Measurements from ENCODE around the gene B4GALNT3.

Gene B4GALNT3

DNA sequence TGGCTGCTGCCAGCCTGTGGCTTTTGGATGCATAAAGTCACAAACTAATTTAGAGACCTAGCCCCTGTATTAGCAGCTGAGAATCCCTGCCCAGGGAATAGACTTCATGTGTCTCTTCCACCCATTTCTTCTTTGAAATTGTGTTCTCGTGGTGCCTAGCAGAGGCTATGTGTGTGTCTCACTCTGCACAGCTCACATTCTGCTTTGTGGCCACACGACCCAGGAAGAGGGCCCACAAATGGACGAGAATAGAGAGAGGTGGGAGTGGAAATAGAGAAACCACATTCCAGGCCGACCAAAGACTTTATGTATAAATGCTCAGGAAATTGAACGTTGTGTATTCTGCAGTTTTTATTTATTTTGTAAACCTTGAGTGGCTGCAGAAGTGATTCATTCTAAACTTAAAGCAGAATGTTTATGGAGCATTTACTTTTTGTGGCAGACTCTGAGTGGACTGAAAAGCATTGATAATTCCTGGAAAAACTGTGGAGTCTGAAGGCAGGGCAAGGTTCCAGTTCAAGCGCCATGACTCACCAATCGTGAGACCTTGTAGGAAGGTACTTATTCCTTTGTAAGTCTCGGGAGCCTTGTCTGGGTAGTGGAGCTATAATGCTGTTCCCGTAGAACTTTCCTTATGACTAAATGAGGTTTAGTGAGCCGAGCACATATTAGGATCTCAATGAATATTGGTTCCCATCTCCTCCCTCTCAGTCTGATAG, 9.1 kb downstream of the B4GALNT3 start:
- no peak for DNase-seq

DNA sequence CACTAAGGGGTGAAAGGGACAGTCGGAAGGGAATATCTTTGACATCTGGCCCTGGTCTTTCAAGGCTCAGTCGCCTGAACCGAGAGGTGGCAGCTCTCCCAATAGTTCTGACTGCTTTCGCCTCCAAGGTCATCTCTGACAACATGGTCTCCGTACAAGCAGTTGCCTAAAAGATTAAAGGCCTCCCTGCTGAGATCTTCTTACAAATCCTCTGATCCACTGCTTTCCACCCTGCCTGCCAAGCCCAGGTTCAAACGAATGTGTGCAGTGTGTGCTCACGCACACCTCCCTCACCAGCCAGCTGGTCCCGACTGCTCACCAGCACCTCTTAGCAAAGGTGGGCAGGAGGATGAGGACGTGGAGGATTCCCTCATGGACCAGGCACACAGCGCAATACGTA, 10.4 kb downstream of the B4GALNT3 start:
- DNase-seq: no peak

DNA sequence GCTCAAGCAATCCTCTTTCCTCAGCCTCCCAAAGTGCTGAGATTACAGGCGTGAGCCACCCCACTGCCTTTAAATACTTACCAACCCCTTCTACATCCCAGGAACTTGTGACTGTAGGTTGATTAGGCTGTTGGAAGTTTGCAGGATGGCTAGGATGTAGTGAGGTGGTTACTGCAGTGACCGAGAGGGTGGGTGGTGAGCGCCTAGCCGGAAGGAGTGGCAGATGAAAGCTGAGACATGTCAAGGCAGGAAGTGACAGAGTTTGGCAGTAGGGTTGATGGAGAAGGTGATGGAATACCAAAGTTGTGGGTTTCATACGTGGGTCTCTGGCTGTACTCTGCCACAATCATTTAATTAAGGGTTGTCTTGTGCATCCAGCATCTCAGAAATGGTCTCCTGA, 13.5 kb downstream of the B4GALNT3 start:
- no peak for DNase-seq

DNA sequence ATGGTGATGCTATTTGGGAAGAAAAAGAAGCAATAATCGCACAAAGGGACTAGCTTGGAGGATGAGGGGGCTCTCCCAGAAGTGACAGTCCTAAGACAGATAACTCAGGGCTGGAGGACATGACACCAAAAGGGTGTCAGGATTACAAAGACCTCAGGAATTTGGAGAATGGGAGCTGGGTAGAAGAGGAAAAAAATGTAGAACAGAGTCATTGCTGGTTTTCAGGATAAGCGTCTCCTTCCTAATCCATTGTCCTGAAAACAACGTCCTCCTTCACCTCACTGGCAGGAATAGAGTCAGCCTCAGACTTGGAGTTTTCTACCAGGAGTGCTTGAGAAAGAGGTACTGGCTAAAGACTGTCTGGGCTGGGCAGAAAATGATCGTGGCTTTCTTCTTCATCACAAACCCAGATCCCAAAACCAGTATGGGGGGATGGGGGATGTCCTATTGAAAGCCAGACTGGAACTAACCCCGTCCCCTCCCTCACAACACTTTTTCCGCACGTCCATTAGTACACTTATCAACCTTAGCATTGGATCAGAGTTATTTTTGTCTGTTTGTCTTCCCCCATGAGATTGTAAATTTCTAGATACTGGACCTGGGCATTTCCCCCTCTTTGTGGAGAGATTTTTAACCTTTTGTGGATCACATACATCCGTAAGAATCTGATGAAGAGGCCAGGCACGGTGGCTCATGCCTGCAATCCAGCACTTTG, 14.3 kb downstream of the B4GALNT3 start:
- DNase-seq: no peak

DNA sequence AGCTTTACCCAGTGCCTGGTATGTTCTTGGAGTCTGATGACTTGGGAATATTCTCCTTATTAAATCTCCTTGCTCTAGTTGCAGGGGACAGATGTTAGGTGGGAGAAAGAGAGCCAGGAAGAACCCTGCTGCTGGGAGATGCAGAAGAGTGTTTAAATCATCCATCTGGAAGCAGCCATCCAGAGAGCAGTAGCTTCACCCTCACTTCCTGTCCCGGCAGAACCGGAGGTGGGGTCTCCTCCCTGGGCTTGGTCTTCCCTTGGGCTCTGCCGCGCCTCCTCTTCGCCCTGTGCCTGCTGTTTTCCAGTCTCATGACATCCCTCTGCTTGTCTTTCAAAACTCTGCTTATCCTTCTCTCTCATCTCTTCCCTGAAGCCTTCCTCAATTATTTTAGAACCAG, 15.5 kb downstream of the B4GALNT3 start:
- no peak for DNase-seq

DNA sequence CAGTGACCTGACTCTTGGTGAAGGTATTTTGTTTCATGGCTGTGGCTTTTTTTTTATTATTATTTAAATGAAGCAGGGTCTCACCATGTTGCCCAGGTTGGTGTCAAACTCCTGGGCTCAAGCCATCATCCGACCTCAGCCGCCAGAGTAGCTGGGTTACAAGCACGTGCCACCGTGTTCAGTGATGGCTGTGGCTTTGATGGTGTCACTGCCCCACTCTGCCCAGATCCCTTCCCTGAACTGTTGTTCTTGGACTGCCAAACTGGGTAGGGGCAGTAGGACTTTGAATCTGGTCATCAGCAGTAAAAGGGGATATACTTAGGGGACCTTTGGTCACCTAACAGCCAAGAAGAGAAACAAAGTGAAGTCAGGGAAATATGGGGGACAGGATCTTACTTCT, 19.4 kb downstream of the B4GALNT3 start:
- DNase-seq: no peak

DNA sequence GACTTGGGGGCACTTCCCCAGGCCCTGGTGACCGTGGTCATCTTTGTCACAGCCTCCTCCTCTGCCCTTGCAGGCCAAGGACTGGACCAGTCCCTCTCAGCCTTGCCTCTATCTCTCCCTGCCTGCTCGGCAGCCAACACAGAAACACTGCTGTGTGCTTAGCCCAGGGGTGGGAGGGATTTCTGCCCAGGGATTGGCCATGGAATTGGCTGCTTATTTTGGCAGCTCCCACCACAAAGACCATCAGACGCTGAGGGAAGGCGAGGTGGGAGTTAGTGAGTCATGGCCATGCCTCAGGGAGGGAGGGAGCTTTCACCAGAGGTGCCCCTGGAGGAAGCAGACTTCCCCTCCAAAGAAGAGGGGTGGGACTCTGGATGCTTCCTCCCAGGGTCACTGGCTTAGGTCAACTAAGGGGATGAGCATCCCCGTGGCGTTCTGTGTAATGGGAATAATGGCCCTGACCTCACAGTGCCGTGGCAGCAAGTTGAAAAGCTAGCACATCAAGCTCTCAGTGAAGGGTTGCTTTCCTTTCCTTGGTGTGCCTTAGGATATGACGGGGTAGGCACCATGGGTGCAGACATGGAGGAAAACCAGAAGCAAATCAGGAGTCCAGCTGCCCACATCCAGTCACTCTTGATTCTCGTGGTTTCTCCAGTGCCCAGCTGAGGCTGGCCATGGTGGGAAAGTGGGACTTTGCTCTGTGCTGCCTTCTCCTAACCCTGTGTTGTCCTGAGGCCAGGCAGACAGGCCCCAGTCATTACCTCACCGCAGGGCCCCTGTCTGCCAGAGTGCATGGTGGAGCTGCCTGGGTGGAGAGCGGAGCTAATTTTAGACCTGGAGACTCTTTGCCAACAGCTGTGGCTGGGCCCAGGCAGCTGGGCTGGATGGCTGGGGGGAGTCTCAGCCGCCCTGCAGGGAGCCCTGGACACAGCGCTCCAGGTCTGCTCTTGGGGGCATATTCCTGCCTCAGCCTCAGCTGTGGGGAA, 21.4 kb downstream of the B4GALNT3 start:
- no peak for DNase-seq

DNA sequence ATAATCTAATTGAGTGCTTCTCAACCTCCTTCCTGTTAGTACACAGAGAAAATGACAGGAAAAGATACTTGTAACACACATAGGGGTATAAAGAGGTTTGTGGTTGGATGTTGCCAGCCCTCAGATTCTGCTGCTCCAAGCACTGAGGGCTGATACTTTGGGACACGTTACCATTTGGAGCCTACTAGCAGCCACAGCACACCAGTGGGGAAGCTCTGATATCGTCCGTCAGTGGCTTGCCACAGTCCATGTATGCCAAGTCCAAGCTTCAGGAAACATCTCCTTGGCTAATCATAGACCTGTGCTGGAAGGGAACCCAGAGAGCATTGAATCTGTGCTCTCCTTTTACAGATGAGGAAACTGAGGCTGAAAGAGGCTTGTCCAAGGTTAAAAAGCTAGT, 22.3 kb downstream of the B4GALNT3 start:
- DNase-seq: no peak

DNA sequence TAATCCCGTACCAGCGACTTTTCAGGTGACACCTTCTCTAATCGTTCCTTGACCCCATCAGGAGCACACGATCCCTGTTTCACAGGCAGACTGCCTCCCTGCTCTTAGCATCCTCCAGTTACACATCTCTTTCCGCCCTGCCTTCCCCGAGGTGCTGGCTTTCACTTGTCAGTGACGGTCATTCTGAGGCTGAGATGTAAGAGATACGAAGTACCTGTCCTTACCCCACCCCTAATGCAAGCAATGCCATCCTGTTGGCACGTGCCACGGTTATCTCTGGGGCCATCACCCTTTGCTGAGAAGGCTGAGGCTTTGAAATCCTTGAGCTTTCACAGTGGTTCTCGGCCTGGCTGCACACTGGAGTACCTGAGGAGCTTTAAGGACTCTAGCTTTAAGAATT, 24.4 kb downstream of the B4GALNT3 start:
- DNase-seq: no peak

DNA sequence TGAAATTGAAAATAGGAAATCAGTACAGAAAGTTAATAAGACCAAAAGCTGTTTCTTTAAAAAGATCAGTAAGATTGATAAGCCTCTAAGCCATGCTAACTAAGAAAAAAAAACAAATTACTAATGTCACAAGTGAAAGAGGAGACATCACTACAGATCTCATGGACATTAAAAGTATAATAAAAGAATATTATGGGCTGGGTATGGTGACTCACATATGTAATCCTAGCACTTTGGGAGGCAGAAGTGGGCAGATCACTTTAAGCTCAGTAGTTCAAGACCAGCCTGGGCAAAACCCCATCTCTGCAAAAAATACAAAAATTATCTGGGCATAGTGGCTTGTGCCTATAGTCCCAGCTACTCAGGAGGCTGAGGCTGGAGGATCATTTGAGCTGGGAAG, 30.5 kb downstream of the B4GALNT3 start:
- DNase-seq: no peak

DNA sequence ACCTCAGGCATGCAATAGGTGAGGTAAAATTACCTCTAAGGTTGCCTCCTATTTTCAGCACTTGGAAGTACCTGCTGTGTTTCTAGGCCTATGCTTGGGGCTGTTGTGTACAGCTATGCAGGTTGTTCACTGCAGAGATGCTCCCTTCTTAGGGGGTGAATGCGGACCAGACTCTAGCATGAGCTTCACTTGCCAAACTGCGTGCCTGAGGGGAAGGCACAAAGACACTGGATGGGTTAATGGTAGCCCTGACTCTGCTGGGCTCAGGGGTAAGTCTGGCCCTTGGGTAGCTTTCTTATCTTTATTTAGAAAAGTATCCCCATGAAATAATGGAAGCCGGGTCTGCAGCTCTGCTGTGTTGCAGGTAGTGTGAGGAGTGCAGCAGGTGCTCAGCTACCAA, 35.7 kb downstream of the B4GALNT3 start:
- DNase-seq: no peak

DNA sequence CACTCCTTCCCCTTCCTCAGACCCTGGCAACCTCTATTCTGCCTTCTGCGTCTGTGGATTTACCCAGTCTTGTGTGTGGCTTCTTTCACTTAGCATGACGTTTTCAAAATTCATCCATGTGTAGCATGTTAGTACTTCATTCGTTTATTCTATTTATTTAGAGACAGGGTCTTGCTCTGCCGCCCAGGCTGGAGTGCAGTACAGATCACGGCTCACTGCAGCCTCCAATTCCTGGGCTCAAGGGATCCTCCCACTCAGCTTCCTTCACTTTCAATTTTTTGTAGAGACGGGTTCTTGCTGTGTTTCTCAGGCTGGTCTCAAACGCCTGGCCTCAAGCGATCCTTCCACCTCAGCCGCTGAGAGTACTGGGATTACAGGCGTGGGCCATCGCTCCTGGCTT, 37.0 kb downstream of the B4GALNT3 start:
- no peak for DNase-seq

DNA sequence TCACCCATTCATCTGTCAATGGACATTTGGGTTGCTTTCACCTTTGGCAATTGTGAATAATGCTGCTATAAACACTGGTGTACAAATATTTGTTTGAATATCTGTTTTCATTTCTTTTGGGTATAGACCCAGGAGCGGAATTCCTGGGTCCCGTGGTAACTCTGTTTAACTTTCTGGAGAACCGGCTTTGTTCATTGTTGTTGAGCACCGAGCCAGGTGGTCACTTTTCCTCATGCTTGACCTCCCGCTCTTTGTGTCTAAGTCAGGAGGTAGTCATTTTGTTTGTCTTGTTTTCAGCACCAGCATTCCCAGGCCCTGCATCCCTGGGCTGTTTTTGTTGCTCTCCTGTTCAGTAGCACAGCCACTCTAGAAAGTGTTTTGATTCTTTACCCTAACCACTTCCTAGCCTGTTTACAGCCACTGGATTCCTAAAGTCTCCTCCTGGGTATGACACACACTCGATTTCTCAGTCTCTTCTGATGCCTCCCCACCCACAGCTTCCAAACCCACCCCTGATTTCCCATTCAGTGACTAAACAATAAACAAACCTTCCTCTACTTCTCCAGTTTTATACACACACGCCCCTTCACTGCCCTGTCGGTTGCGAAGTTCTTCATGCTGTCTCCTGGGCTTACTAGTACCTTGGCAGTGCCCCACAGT, 37.9 kb downstream of the B4GALNT3 start:
- DNase-seq: no peak

DNA sequence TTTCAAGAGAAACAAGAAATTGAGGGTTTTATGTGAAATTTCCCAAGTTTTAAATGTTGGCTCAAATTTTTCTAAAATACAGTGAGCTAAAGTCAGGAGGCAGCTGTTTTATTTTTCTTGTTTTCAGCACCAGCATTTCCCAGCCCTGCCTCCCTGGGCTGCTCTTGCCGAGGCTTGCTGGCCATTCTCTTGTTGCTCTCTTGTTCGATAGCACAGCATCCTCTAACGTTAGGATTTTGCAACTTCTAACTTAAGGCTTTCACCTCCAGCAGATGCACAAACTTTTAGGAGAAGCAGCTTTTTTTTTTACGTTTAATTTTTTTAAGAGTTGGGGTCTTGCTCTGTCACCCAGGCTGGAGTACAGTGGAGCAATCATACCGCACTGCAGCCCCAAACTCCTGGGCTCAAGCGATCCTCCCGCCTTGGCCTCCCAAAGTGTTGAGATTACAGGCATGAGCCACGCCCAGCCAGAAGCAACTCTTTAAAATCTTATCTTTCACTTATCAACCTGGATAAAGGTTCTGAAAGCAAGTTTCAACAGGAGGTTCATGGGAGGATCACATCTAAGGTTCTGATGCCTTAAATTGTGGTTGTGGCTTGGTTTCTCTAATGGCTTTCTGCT, 40.2 kb downstream of the B4GALNT3 start:
- DNase-seq: no peak

DNA sequence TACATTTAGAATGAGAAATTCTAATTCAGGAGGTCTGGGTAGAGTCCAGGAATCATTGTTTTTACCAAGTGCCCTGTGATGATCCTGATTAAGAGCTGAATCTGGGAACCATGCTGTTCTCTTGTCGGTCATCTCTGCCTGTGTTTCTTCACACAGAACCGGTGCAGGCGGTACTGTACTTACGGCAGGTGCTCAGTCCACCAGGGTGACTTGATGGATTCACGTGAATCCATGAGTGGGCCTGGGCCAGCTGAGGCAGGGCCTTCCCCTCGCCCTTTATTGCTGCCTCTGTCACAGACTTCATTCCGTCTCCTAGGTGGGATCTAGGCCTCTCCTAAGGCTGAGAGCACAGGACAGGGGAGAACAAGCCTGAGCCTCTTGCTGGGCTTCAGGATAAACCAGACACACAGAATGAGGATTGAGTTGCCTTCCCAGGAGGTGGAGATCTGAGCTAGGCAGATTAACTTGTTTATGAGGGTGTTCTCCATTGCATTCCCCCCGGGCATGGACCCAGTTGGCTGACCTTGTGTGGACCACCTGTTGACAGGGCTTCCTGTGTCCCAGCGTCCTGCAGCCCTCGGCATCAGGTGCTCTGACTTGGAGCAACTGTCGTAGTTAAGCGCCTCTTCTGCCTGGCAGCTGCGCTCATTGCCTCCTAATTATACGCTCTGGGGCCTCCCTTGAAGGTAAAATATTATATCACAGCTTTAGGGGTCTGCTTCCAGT, 42.1 kb downstream of the B4GALNT3 start:
- no peak for DNase-seq

DNA sequence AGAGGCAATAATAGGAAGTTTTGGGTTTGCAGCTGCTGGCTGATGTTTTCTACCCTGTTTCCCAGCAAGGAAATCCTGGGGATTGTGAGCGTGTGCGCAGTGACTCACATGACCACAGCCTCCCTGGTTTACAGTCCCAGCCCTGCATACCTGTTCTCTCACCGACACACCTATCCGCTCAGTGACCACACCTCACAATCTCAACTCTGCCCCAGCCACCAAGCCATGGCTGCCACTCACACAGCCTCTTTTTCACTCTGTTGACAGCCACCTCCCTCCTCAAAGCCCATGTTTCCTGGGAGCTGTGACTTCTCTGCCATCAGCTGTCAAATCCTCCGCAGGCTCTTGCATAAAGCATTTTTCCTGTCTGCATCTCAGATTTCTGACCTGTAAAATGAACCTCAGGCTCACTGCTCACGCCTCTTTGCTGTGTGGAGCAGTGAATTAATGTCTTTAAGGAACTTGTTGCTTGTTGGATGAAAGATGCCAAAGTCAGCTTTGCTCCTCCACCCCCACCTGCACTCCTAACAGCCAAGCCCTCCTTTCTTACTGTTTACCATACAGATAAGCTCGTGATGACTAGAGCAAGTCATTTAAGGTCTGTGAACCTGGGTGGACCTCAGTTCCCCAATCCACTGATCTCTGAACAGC, 43.5 kb downstream of the B4GALNT3 start:
- no peak for DNase-seq

DNA sequence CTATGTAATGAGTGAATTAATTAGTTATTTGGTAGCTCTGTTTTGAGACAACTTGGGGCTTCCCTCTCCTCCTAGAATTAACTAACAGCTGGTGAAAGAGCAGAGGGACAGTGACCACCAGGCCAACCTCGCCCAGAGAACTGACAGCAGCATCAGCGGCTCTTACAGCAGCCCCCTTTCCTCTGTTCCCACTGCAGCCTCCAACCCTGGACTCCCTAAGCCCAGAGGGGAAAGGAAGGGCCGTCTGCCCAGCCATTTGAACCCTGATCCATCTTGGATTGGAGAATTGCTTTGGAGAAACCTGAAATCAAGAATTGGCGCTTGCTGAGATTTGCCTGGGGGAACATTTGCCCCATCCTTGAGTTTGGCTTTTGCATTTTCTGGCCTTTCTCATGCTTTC, 45.5 kb downstream of the B4GALNT3 start:
- no peak for DNase-seq

DNA sequence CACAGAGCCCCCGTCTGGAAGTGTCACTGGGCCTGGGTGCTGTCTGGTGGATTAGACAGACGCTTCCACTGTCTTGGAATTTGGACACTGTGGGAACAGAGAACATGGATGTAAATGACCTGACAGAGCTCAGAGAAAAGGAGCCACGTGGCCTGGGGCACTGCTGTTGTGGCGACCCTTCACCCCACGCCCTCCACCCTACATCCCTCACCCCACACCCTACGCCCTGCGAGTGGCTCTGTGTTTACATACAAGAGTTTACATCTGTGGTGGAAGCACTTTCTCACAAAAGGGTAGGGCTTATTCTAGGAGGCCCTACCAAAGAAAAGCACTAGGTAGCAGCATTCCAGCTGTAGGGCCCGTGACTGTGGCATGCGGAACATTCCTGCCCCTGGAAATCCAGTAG, 47.7 kb downstream of the B4GALNT3 start:
- no peak for DNase-seq

DNA sequence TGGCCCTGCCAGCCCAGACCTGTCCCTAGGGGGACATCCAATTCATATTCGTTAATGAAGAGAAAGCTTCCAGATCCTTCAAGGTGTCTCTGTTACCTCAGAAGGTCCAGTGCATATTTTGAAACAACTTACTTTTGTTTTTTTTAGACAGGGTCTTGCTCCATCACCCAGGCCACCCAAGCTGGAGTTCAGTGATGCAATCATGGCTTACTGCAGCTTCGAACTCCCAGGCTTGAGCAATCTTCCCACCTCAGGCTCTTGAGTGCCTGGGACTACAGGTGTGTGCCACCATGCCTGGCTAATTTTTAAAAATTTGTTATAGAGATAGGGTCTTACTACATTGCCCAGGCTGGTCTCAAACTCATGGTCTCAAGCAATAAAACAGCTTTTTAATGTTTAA, 48.4 kb downstream of the B4GALNT3 start:
- DNase-seq: no peak

DNA sequence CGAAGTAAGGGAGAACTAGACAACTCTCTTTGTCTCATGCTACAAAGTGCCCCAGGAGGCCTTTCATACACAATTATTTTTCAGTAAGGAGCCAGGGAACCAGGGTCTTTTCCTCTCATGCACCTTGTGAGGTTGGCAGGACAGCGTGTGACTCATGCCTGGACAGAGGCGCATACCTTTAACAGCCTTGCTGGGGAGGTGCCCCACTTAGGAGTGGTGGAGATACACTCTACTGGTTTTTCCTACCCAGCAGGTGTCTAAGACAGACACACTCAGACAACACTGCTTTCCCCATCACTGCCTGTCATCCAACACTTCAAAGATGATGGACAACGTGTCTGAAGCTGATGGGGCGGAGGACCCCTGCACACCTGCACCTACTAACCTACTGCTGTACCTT, 49.1 kb downstream of the B4GALNT3 start:
- DNase-seq: no peak

DNA sequence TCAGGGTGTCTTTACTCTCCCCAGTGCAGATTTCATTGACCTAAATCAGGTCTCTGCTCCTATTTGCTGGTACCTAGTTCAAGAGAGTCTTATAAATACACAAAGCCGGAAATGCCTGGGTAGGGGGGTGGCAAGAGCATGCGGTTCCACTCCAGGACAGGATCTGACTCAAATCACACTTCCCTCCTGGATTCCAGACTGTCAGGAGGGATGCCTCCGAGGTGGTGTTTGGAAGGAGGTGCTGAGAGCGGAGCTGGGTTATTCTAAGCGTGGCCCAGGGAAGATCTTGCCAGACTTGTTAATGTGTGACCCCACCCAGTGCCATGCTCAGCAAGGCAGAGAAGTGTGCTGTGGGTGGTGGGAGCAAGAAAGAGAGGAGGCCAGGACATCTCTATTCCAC, 49.8 kb downstream of the B4GALNT3 start:
- DNase-seq: no peak

Measured in amniotic stem cell (primary cell).